ENCODE measurements around the gene TJP2. TPM values are rescaled to one million over a fixed set of nuclear protein-coding genes. Genes with fewer than 3 reads are reported as not detected.

Gene TJP2
- polyA plus RNA-seq, 1 donor from 2014 or later = 3.1 TPM

DNA sequence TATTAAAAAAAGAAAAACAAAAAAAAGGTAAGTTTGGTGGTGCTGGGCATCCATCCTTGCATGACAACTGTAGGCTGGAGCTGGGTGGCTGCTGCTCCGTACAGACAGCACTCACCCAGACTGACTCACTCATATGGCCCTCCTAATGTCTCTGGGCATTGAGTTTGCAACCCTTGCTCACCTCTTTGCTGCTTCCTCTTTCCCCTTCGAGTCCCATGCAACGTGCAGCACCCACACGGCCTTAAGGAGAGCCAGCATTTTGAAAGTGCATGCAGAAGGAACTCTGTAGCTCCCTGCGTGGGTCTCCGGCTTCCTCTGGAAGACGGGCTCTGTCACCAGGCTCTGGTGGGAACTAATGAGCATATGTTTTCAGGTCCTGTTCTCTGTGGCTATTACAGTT lies 90.4 kb downstream of the TJP2 start:
- no peaks in the 10 kb centered on the region for H3K9me2 ChIP-seq (ENCODE audit: insufficient read depth, low read length)
- no peak overlapping the region for H2AFZ ChIP-seq (ENCODE audit: low read depth, low read length)
- TF ChIP-seq SMC3 (conservative IDR thresholded peaks at IDR 0.05; ENCODE audit: poor library complexity) = no peak
- no peak for TF ChIP-seq MXI1 (conservative IDR thresholded peaks at IDR 0.05; ENCODE audit: poor library complexity, severe bottlenecking)
- TF ChIP-seq POLR2AphosphoS5 (IDR thresholded peaks at IDR 0.05) = no peak
- TF ChIP-seq RAD21 (conservative IDR thresholded peaks at IDR 0.05) = no peak
- no peak for TF ChIP-seq EZH2 (IDR thresholded peaks at IDR 0.05; ENCODE audit: borderline replicate concordance, insufficient read depth, low read length, poor library complexity, severe bottlenecking)
- TF ChIP-seq, protein P1, sequence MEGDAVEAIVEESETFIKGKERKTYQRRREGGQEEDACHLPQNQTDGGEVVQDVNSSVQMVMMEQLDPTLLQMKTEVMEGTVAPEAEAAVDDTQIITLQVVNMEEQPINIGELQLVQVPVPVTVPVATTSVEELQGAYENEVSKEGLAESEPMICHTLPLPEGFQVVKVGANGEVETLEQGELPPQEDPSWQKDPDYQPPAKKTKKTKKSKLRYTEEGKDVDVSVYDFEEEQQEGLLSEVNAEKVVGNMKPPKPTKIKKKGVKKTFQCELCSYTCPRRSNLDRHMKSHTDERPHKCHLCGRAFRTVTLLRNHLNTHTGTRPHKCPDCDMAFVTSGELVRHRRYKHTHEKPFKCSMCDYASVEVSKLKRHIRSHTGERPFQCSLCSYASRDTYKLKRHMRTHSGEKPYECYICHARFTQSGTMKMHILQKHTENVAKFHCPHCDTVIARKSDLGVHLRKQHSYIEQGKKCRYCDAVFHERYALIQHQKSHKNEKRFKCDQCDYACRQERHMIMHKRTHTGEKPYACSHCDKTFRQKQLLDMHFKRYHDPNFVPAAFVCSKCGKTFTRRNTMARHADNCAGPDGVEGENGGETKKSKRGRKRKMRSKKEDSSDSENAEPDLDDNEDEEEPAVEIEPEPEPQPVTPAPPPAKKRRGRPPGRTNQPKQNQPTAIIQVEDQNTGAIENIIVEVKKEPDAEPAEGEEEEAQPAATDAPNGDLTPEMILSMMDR (IDR thresholded peaks at IDR 0.05; ENCODE audit: poor library complexity, severe bottlenecking) = no peak
- TF ChIP-seq, protein P2, sequence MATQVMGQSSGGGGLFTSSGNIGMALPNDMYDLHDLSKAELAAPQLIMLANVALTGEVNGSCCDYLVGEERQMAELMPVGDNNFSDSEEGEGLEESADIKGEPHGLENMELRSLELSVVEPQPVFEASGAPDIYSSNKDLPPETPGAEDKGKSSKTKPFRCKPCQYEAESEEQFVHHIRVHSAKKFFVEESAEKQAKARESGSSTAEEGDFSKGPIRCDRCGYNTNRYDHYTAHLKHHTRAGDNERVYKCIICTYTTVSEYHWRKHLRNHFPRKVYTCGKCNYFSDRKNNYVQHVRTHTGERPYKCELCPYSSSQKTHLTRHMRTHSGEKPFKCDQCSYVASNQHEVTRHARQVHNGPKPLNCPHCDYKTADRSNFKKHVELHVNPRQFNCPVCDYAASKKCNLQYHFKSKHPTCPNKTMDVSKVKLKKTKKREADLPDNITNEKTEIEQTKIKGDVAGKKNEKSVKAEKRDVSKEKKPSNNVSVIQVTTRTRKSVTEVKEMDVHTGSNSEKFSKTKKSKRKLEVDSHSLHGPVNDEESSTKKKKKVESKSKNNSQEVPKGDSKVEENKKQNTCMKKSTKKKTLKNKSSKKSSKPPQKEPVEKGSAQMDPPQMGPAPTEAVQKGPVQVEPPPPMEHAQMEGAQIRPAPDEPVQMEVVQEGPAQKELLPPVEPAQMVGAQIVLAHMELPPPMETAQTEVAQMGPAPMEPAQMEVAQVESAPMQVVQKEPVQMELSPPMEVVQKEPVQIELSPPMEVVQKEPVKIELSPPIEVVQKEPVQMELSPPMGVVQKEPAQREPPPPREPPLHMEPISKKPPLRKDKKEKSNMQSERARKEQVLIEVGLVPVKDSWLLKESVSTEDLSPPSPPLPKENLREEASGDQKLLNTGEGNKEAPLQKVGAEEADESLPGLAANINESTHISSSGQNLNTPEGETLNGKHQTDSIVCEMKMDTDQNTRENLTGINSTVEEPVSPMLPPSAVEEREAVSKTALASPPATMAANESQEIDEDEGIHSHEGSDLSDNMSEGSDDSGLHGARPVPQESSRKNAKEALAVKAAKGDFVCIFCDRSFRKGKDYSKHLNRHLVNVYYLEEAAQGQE (IDR thresholded peaks at IDR 0.05; ENCODE audit: borderline replicate concordance) = no peak
- TF ChIP-seq EP300 (conservative IDR thresholded peaks at IDR 0.05; ENCODE audit: poor library complexity, severe bottlenecking) = no peak
- TF ChIP-seq TAF1 (IDR thresholded peaks at IDR 0.05; ENCODE audit: low read depth) = no peak
- no peak overlapping the region for H3K27ac ChIP-seq (ENCODE audit: low read length)
- H3K79me2 ChIP-seq (replicated peaks; ENCODE audit: insufficient read depth, low read length) = no peaks in the 10 kb centered on the region
- no peaks in the 10 kb centered on the region for H3K9me3 ChIP-seq (ENCODE audit: low read length)
- H3K36me3 ChIP-seq (ENCODE audit: insufficient read depth, low read length) = no peaks in the 10 kb centered on the region
- H3K9ac ChIP-seq (ENCODE audit: low read length) = no peak overlapping the region
- no peaks in the 10 kb centered on the region for H4K20me1 ChIP-seq (ENCODE audit: insufficient read depth)
- no peak overlapping the region for H3K4me3 ChIP-seq (ENCODE audit: low read length)
- no peaks in the 10 kb centered on the region for H3K27me3 ChIP-seq (ENCODE audit: insufficient read depth, low read depth, low read length)
- H3K4me2 ChIP-seq (ENCODE audit: low read length) = no peak overlapping the region
- no peaks in the 10 kb centered on the region for H3F3A ChIP-seq (ENCODE audit: insufficient read depth, low read length, poor library complexity, severe bottlenecking)

DNA sequence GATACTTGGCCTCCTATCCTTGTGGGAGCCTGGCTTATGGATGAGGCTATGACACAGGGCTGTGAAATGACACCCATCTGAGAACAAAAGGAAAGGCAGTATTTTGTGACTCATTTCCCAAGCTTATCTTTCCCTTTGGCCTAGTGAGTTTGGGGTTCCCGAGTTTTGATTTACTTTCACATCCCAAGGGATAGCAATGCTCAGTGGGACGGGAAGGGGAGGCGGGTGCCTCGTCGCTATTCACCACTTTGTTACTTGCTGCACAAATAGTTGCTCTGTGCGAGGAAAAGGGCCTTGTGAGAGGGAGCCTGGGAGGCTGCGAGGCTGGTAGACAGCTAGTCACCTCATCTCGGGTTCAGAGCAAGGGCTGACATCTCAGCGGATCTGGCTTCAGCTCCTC lies 91.8 kb downstream of the TJP2 start:
- Histone ChIP-seq H4K20me1 (ENCODE audit: insufficient read depth) (no peaks in the 10 kb centered on the region), H3K79me2 (replicated peaks; ENCODE audit: insufficient read depth, low read length) (no peaks in the 10 kb centered on the region), H3K36me3 (ENCODE audit: insufficient read depth, low read length) (no peaks in the 10 kb centered on the region), H3K9ac (ENCODE audit: low read length) (no peak overlapping the region), H2AFZ (ENCODE audit: low read depth, low read length) (no peak overlapping the region), H3K27ac (ENCODE audit: low read length) (no peak overlapping the region), H3F3A (ENCODE audit: insufficient read depth, low read length, poor library complexity, severe bottlenecking) (no peaks in the 10 kb centered on the region), H3K4me3 (ENCODE audit: low read length) (no peak overlapping the region), H3K27me3 (ENCODE audit: insufficient read depth, low read depth, low read length) (no peaks in the 10 kb centered on the region), H3K4me2 (ENCODE audit: low read length) (no peak overlapping the region), H3K9me3 (ENCODE audit: low read length) (no peaks in the 10 kb centered on the region), H3K9me2 (ENCODE audit: insufficient read depth, low read length) (no peaks in the 10 kb centered on the region)
- TF ChIP-seq SMC3 (conservative IDR thresholded peaks at IDR 0.05; ENCODE audit: poor library complexity) (no peak), TAF1 (IDR thresholded peaks at IDR 0.05; ENCODE audit: low read depth) (no peak), POLR2AphosphoS5 (IDR thresholded peaks at IDR 0.05) (no peak), EP300 (conservative IDR thresholded peaks at IDR 0.05; ENCODE audit: poor library complexity, severe bottlenecking) (no peak), RAD21 (conservative IDR thresholded peaks at IDR 0.05) (no peak), MXI1 (conservative IDR thresholded peaks at IDR 0.05; ENCODE audit: poor library complexity, severe bottlenecking) (no peak), EZH2 (IDR thresholded peaks at IDR 0.05; ENCODE audit: borderline replicate concordance, insufficient read depth, low read length, poor library complexity, severe bottlenecking) (no peak)
- TF ChIP-seq, protein P1 (IDR thresholded peaks at IDR 0.05; ENCODE audit: poor library complexity, severe bottlenecking) = no peak
- TF ChIP-seq, protein P2 (IDR thresholded peaks at IDR 0.05; ENCODE audit: borderline replicate concordance) = no peak

Measured in neural cell (in vitro differentiated cells).